SK-N-SH (cell line): Measurements from ENCODE around the gene TCP11L2. TPM values are rescaled to one million over a fixed set of nuclear protein-coding genes. Genes with fewer than 3 reads are reported as not detected.

Source experiments
- CTCF ChIA-PET: fragments of 300-600, 350-600 bp; formaldehyde crosslinking; extraction: SDS; loops from one replicate; lab custom pipeline; 2021; lab: Yijun Ruan, JAX
- POLR2A ChIA-PET: fragments of 350-600 bp; sonication (Branson Sonifier 250); formaldehyde crosslinking; extraction: SDS; loops from one replicate; lab custom pipeline; 2020; ENCODE audit warnings: antibody characterized with exemption, inconsistent platforms; lab: Yijun Ruan, JAX
- DNase-seq: peaks from one replicate; pipeline ENCODE4 v3.0.0; 2012
- H2AFZ ChIP-seq: fragments of 200-600 bp; sonication (generic); 2 replicates; pipeline ENCODE4 v1.8.1; 2016; ENCODE audit warnings: antibody characterized with exemption, mild to moderate bottlenecking, low read depth
- H3F3A ChIP-seq: fragments of 200-600 bp; sonication (generic); replicated peaks from 2 replicates; pipeline ENCODE3; 2016; ENCODE audit warnings: antibody characterized with exemption, mild to moderate bottlenecking; ENCODE audit not compliant: insufficient read depth
- H3K27ac ChIP-seq, 2 experiments: fragments of 200-500 bp in 1 of 2; fragments of 200-600 bp in 1 of 2; sonication (Bioruptor generic) in 1 of 2; sonication (generic), shearing (Covaris generic) in 1 of 2; 2 replicates each; pipeline versions ENCODE4 v1.5.1 to v1.6.1; 2014 to 2016; ENCODE audit warnings: low read depth in 2 of 2, inconsistent platforms in 1 of 2, low read length in 1 of 2, mild to moderate bottlenecking in 1 of 2, mixed read lengths in 1 of 2
- H3K27me3 ChIP-seq: fragments of 200-600 bp; sonication (generic), shearing (Covaris generic); 2 replicates; pipeline ENCODE4 v1.6.1; 2016; ENCODE audit warnings: mixed run types; ENCODE audit not compliant: insufficient read depth
- H3K36me3 ChIP-seq, 2 experiments: fragments of 200-500 bp in 1 of 2; fragments of 200-600 bp in 1 of 2; sonication (Bioruptor generic) in 1 of 2; sonication (generic) in 1 of 2; replicated peaks in 1 of 2; 2 replicates each; pipeline versions ENCODE3 to v1.5.1; 2014 to 2016; ENCODE audit warnings: low read length in 1 of 2, mild to moderate bottlenecking in 1 of 2; ENCODE audit not compliant: insufficient read depth in 2 of 2, control insufficient read depth in 1 of 2
- H3K4me1 ChIP-seq, 2 experiments: fragments of 200-500 bp in 1 of 2; fragments of 200-600 bp in 1 of 2; sonication (Bioruptor generic) in 1 of 2; sonication (generic), shearing (Covaris generic) in 1 of 2; 2 replicates each; pipeline versions ENCODE4 v1.5.1 to v1.6.1; 2014 to 2016; ENCODE audit warnings: low read depth in 1 of 2, low read length in 1 of 2, mixed run types in 1 of 2; ENCODE audit not compliant: insufficient read depth in 2 of 2, control insufficient read depth in 1 of 2
- H3K4me2 ChIP-seq: fragments of 200-600 bp; sonication (generic), shearing (Covaris generic); 2 replicates; pipeline ENCODE4 v1.6.1; 2017; ENCODE audit warnings: mixed run types
- H3K4me3 ChIP-seq, 2 experiments: fragments of 200-500 bp in 1 of 2; fragments of 200-600 bp in 1 of 2; sonication (Bioruptor generic) in 1 of 2; sonication (generic), shearing (Covaris generic) in 1 of 2; 2 replicates each; pipeline versions ENCODE4 v1.5.1 to v1.8.1; 2014 to 2016; ENCODE audit warnings: low read depth in 2 of 2, inconsistent platforms in 1 of 2, low read length in 1 of 2, mild to moderate bottlenecking in 1 of 2, mixed read lengths in 1 of 2, moderate library complexity in 1 of 2
- H3K79me2 ChIP-seq: fragments of 200-600 bp; sonication (generic); 2 replicates; pipeline ENCODE4 v1.8.1; 2017; ENCODE audit warnings: mild to moderate bottlenecking; ENCODE audit not compliant: insufficient read depth
- H3K9ac ChIP-seq: fragments of 200-600 bp; sonication (generic); 2 replicates; pipeline ENCODE4 v1.6.1; 2017; ENCODE audit warnings: mixed run types
- H3K9me2 ChIP-seq: fragments of 200-600 bp; sonication (generic); 2 replicates; pipeline ENCODE4 v1.6.1; 2017; ENCODE audit warnings: mixed run types
- H3K9me3 ChIP-seq: fragments of 200-600 bp; sonication (generic); 2 replicates; pipeline ENCODE4 v1.6.1; 2017; ENCODE audit warnings: mixed run types, mild to moderate bottlenecking, moderate library complexity
- H4K20me1 ChIP-seq: fragments of 200-600 bp; sonication (generic); 2 replicates; pipeline ENCODE4 v1.6.1; 2017; ENCODE audit warnings: mild to moderate bottlenecking, mixed run types; ENCODE audit not compliant: insufficient read depth
- CHD2 ChIP-seq: fragments of 150-350 bp; IDR thresholded peaks from 2 replicates; pipeline ENCODE4 v1.6.1; 2018; ENCODE audit warnings: low read length; ENCODE audit not compliant: partially characterized antibody
- EP300 ChIP-seq, 2 experiments: IDR thresholded peaks; 2 replicates each; pipeline versions ENCODE4 v1.4.0 to v1.6.1; 2012; ENCODE audit warnings: borderline replicate concordance in 1 of 2, low read depth in 1 of 2, low read length in 1 of 2
- EZH2phosphoT487 ChIP-seq: fragments of 200-600 bp; sonication (generic); IDR thresholded peaks from 2 replicates; pipeline ENCODE4 v1.6.1; 2017; ENCODE audit warnings: low read depth, mixed run types, mild to moderate bottlenecking, antibody characterized with exemption, moderate library complexity, borderline replicate concordance
- FOXJ3 ChIP-seq: sonication (generic); formaldehyde crosslinking; IDR thresholded peaks from 2 replicates; pipeline ENCODE4 v1.5.1; 2020; ENCODE audit warnings: mild to moderate bottlenecking, missing genetic modification reagents
- GABPA ChIP-seq: IDR thresholded peaks from 2 replicates; pipeline ENCODE4 v1.4.0; 2012; ENCODE audit warnings: low read depth, mild to moderate bottlenecking
- GATA2 ChIP-seq: sonication (generic); formaldehyde crosslinking; IDR thresholded peaks from 2 replicates; pipeline ENCODE4 v1.5.0; 2020; ENCODE audit warnings: mild to moderate bottlenecking, missing genetic modification reagents
- JUND ChIP-seq: IDR thresholded peaks from 2 replicates; pipeline ENCODE4 v1.4.0; 2012
- MEF2A ChIP-seq: IDR thresholded peaks from 2 replicates; pipeline ENCODE4 v1.4.0; 2012; ENCODE audit warnings: low read depth, borderline replicate concordance
- NFIC ChIP-seq: IDR thresholded peaks from 2 replicates; pipeline ENCODE4 v1.4.0; 2012; ENCODE audit warnings: borderline replicate concordance
- POLR2AphosphoS5 ChIP-seq: IDR thresholded peaks from 2 replicates; pipeline ENCODE4 v1.6.1; 2012; ENCODE audit warnings: low read depth, low read length
- RAD21 ChIP-seq: IDR thresholded peaks from 2 replicates; pipeline ENCODE4 v1.6.1; 2012; ENCODE audit warnings: mild to moderate bottlenecking, low read length
- SIN3A ChIP-seq: IDR thresholded peaks from 2 replicates; pipeline ENCODE4 v1.6.1; 2012; ENCODE audit warnings: low read depth, mild to moderate bottlenecking, low read length, moderate library complexity, borderline replicate concordance
- TAF1 ChIP-seq: IDR thresholded peaks from 2 replicates; pipeline ENCODE4 v1.6.1; 2012; ENCODE audit warnings: low read depth, mild to moderate bottlenecking, low read length, moderate library complexity, borderline replicate concordance
- YY1 ChIP-seq: IDR thresholded peaks from 2 replicates; pipeline ENCODE4 v1.4.0; 2012; ENCODE audit warnings: low read depth, mild to moderate bottlenecking
- WGBS: methylation state at CpG from one replicate; pipeline ENCODE4 v1.1.6; 2017; ENCODE audit warnings: low lambda C conversion rate; 5-methylcytosine and 5-hydroxymethylcytosine counted together
- polyA plus RNA-seq, 3 experiments: library from polyadenylated mRNA; depleted of rRNA; stranded (reverse); fragments of >200 nt; gene quantifications; 2 replicates each; pipeline ENCODE4 v1.2.3, GENCODE V29; 2012
- TF ChIP-seq, protein P1 (sequence below): IDR thresholded peaks from 2 replicates; pipeline ENCODE4 v1.6.1; 2012; ENCODE audit warnings: mild to moderate bottlenecking, low read depth, low read length, moderate library complexity
- TF ChIP-seq, protein P2 (sequence below): IDR thresholded peaks from 2 replicates; pipeline ENCODE4 v1.4.0; 2012; ENCODE audit warnings: low read depth, borderline replicate concordance
- TF ChIP-seq, protein P3 (sequence below): IDR thresholded peaks from 2 replicates; pipeline ENCODE4 v1.4.0; 2012; ENCODE audit warnings: low read depth, borderline replicate concordance
- TF ChIP-seq, protein P4 (sequence below): IDR thresholded peaks from 2 replicates; pipeline ENCODE4; 2012
- TF ChIP-seq, protein P5 (sequence below): fragments of 200-600 bp; sonication (generic); IDR thresholded peaks from 2 replicates; pipeline ENCODE4 v1.6.1; 2017; ENCODE audit warnings: antibody characterized with exemption, mild to moderate bottlenecking, moderate library complexity

Gene TCP11L2
- polyA plus RNA-seq, 1 of the 3 experiments (the other 2 are of a cell fraction), result 4.0 TPM

DNA sequence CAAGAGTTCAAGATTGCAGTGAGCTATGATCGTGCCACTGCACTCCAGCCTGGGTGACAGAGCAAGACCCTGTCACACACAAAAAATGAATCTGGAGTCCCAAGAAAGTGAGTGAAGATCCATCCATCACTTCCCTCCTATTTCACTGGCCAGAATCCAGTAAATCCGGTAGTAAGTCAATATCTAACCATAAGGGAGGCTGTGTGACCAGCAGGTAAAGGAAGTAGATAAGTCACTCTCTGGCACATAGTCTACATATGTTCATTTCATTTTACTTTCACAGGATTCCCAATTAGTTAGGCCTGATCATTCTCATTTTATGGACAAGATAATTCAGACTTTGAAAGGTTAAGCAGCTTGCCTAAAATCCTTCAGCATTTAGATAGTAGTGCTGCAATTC is 11.9 kb upstream of the TCP11L2 start:
- Histone ChIP-seq H3K9me2 (no peaks in the 10 kb centered on the region), H4K20me1 (no peaks in the 10 kb centered on the region), H3K4me3 (no peak overlapping the region), H2AFZ (no peak overlapping the region), H3K4me1 (peaks cover 0 to 4% of the 10 kb centered on the region in 2 experiments; a peak in 2 of 4 replicates), H3K9ac (no peak overlapping the region), H3K36me3 (no peaks in the 10 kb centered on the region), H3K9me3 (no peaks in the 10 kb centered on the region), H3K27me3 (no peaks in the 10 kb centered on the region), H3K4me2 (no peak overlapping the region), H3K79me2 (no peaks in the 10 kb centered on the region), H3F3A (peaks cover 11% of the 10 kb centered on the region), H3K27ac (no peak overlapping the region)
- TF ChIP-seq TAF1, result no peak
- TF ChIP-seq SIN3A, result no peak
- no peak for TF ChIP-seq FOXJ3 (CRISPR knock-in tag)
- TF ChIP-seq MEF2A, result no peak
- TF ChIP-seq CHD2, result no peak
- no peak for TF ChIP-seq YY1
- TF ChIP-seq EZH2phosphoT487, result no peak
- TF ChIP-seq, protein P1, sequence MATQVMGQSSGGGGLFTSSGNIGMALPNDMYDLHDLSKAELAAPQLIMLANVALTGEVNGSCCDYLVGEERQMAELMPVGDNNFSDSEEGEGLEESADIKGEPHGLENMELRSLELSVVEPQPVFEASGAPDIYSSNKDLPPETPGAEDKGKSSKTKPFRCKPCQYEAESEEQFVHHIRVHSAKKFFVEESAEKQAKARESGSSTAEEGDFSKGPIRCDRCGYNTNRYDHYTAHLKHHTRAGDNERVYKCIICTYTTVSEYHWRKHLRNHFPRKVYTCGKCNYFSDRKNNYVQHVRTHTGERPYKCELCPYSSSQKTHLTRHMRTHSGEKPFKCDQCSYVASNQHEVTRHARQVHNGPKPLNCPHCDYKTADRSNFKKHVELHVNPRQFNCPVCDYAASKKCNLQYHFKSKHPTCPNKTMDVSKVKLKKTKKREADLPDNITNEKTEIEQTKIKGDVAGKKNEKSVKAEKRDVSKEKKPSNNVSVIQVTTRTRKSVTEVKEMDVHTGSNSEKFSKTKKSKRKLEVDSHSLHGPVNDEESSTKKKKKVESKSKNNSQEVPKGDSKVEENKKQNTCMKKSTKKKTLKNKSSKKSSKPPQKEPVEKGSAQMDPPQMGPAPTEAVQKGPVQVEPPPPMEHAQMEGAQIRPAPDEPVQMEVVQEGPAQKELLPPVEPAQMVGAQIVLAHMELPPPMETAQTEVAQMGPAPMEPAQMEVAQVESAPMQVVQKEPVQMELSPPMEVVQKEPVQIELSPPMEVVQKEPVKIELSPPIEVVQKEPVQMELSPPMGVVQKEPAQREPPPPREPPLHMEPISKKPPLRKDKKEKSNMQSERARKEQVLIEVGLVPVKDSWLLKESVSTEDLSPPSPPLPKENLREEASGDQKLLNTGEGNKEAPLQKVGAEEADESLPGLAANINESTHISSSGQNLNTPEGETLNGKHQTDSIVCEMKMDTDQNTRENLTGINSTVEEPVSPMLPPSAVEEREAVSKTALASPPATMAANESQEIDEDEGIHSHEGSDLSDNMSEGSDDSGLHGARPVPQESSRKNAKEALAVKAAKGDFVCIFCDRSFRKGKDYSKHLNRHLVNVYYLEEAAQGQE, result no peak
- no peak for TF ChIP-seq GABPA
- no peak for TF ChIP-seq RAD21
- TF ChIP-seq, protein P2, sequence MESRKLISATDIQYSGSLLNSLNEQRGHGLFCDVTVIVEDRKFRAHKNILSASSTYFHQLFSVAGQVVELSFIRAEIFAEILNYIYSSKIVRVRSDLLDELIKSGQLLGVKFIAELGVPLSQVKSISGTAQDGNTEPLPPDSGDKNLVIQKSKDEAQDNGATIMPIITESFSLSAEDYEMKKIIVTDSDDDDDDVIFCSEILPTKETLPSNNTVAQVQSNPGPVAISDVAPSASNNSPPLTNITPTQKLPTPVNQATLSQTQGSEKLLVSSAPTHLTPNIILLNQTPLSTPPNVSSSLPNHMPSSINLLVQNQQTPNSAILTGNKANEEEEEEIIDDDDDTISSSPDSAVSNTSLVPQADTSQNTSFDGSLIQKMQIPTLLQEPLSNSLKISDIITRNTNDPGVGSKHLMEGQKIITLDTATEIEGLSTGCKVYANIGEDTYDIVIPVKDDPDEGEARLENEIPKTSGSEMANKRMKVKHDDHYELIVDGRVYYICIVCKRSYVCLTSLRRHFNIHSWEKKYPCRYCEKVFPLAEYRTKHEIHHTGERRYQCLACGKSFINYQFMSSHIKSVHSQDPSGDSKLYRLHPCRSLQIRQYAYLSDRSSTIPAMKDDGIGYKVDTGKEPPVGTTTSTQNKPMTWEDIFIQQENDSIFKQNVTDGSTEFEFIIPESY, result no peak
- no peak for TF ChIP-seq JUND
- TF ChIP-seq, protein P3, sequence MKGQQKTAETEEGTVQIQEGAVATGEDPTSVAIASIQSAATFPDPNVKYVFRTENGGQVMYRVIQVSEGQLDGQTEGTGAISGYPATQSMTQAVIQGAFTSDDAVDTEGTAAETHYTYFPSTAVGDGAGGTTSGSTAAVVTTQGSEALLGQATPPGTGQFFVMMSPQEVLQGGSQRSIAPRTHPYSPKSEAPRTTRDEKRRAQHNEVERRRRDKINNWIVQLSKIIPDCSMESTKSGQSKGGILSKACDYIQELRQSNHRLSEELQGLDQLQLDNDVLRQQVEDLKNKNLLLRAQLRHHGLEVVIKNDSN, result no peak
- no peak for TF ChIP-seq GATA2 (CRISPR knock-in tag)
- no peak for TF ChIP-seq POLR2AphosphoS5
- TF ChIP-seq, protein P4, sequence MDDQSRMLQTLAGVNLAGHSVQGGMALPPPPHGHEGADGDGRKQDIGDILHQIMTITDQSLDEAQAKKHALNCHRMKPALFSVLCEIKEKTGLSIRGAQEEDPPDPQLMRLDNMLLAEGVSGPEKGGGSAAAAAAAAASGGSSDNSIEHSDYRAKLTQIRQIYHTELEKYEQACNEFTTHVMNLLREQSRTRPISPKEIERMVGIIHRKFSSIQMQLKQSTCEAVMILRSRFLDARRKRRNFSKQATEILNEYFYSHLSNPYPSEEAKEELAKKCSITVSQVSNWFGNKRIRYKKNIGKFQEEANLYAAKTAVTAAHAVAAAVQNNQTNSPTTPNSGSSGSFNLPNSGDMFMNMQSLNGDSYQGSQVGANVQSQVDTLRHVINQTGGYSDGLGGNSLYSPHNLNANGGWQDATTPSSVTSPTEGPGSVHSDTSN, result no peak
- TF ChIP-seq, protein P5, sequence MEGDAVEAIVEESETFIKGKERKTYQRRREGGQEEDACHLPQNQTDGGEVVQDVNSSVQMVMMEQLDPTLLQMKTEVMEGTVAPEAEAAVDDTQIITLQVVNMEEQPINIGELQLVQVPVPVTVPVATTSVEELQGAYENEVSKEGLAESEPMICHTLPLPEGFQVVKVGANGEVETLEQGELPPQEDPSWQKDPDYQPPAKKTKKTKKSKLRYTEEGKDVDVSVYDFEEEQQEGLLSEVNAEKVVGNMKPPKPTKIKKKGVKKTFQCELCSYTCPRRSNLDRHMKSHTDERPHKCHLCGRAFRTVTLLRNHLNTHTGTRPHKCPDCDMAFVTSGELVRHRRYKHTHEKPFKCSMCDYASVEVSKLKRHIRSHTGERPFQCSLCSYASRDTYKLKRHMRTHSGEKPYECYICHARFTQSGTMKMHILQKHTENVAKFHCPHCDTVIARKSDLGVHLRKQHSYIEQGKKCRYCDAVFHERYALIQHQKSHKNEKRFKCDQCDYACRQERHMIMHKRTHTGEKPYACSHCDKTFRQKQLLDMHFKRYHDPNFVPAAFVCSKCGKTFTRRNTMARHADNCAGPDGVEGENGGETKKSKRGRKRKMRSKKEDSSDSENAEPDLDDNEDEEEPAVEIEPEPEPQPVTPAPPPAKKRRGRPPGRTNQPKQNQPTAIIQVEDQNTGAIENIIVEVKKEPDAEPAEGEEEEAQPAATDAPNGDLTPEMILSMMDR, result no peak
- no peak for TF ChIP-seq NFIC
- TF ChIP-seq EP300 (IDR thresholded peaks at IDR 0.05; ENCODE audit: borderline replicate concordance in 1 of 2, low read depth in 1 of 2, low read length in 1 of 2), result no peak
- ChIA-PET POLR2A (no interaction called here), CTCF (interaction anchor here (1.7 kb wide), 1 partner anchor 10 kb away, joined by 4 read pairs; no protein-coding TSS in a partner anchor)
- 81% methylated on average over 2 of the region's 2 CpGs for WGBS
- no peak for DNase-seq
